GM18858 (cell line): ENCODE results near the gene TEAD3.
"Not testable (repeated sequence)": the region's sequence is repeated elsewhere in the genome, so short reads cannot be mapped to it uniquely, and the experiment has no call there.

Experiments
- ATAC-seq: cut with Tn5 transposase; IDR thresholded peaks from one replicate; pipeline ENCODE4 v1.9.1; 2021; ENCODE audit not compliant: unreplicated experiment

The TEAD3 gene

DNA sequence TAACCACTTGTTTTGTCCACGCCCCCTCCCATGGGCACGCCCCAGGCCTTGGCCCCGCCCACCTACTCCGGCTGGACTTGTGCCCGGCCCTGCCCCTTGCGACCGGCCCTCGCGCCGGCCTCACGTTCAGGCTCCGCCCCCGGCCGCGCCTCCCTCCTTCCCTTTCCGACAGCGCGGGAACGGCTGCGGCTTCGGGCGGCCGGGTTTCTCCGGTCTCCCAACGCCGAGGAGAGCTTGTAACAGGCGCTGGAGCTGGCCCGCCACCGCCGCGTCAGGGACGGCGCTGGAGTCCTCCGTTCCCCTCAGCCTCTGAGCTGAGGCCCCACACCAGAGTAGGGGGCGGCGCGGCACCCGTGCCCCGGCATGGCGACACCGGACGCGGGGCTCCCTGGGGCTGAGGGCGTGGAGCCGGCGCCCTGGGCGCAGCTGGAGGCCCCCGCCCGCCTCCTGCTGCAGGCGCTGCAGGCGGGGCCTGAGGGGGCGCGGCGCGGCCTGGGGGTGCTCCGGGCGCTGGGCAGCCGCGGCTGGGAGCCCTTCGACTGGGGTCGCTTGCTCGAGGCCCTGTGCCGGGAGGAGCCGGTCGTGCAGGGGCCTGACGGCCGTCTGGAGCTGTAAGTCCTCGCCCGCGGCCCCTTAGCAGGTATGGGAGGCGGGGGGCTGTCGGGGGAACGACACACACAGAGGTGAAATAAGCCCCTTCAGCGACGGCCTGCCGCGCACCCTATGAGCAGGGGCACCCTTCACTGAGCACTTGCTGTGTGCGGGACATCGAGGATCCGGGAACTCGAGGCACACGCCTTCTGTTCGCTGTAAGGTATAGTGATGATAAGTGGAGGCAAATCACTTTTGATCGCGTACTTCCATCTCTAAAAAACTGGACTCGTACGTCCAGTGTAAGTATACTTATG is 44.4 kb downstream of the TEAD3 start, which contains the start of gene FANCE:
TSS of gene FANCE (plus strand) at position 156 of the 908 bp plus-strand sequence. CDS start at position 364, 208 bp downstream.
- ATAC-seq, result peak; percentile 67

DNA sequence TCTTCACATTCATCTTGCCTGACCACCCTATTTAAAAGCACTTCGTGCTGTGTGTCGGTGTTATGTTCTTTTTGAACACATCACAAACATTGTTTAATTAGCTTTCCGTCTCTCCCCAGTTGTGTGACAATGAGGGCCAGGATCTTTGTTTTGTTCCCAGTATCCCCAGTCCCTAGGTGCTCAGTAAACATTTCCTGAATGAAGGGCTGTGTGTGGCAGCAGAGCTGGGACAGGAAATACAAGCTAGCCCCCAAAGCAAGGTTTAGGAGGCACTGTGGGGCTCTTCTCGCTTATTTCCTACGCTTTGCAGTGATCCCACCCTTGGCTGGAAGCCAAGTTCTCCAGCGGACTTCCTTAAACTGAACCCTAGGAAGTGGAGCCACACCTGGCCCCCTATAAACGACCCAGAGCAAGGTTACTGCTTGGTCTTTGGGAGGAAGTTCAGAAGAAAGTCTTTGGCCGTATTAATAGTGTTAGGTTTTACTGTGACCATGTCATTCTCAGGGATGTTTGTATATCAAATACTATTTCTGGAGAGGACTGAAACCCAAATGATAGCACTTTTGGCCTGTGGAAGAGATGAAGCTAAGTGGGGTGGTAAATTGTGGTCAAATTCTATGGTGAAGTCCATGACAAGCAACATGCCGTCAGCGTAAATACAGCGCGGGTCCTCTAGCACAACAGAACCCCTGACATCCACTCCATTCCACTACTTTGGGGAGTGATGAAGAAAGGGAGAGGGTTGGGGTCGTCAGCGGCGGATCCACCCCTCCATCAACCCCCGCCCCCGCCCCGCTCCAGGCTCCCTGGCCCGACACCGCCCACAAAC is 45.3 kb downstream of the TEAD3 start:
- no peak for ATAC-seq

DNA sequence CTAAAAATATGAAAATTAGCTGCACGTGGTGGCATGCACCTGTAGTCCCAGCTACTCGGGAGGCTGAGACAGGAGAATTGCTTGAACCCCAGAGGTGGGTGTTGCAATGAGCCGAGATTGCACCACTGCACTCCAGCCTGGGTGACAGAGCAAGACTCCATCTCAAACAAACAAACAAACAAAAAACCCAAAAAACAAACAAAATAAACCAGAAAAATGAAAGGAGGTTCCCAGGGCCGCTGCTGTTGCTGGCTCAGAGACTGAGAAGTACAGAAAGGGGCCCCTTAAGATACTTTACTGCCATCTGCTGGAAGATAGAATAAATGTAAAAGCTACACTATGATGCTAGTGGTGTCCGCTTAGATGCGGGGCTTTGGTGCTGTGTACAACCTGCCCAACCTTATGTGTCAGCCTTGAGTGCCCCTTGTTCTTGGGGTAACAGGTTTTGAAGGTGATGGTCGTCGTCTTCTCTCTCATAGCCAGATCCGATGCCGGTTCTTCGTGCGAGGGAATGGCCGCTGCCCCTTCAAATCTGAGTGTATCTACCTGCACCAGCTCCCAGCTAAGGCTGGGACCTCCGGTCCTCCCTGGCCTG is 47.5 kb downstream of the TEAD3 start:
- no peak for ATAC-seq

DNA sequence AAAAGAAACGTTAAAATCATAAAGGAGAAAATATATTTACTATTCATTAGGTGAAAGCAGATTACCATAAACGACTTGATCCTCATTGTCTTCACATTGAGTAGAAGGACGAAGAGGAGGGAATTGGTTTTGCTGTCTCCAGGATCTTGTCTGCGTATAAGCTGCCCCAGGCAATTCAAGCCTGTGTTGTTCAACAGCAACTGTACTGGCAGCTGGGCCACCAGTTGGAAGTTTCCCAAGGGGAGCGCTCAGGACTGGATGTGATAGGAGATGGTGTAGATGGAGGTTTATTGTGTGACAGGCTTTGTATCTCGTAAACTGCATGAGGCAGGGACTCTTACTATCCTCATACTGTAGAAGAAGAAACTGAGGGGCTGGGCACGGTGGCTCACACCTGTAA is 48.7 kb downstream of the TEAD3 start:
- ATAC-seq, result no peak

DNA sequence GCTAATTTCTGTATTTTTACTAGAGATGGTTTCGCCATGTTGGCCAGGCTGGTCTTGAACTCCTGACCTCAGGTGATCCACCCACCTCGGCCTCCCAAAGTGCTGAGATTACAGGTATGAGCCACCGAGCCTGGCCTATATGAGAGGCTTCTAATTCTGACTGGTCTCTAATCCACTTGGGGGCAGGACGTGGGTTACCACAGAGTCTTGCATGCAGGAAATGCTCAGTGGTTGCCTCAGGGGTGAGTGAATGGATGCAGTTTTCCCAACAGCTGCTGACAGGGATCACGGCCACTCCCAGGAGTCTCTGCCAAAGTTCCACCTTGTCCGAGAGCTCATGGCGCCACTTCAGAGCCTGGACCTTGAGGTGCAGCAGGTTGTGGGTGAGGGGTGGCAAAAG is 51.2 kb downstream of the TEAD3 start:
- ATAC-seq, result no peak

DNA sequence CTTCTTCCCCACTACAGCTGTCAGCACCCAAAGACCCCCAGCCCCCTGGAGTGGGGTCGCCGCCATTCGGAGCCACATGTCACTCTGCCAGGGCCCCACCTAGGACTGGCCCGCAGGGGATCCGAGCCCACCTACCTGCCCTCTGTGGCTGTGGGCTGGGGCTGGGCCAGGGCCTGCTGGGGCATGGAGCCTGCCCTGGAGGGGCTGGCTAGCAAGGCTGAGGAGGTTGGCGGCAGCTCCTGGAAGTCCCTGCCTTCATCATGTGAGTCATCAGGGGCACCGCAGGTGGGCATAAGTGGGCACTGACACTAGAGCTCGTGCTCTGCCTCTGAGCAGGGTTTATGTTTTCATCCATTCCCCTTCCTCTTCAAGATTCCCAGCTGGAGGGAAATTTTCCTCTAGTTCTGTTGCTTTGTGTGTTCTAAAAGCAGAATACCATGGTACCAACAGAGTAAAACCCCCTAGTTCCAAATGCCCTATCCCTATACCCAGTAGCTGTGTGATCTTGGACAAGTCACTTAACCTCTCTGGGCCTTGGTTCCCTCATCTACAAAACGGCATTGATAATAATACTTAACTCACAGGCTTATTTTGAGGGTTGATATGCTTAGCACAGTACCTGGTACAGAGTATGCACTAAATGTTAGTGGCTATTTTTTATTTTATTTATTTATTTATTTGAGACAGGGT is 53.4 kb downstream of the TEAD3 start:
- no peak for ATAC-seq

DNA sequence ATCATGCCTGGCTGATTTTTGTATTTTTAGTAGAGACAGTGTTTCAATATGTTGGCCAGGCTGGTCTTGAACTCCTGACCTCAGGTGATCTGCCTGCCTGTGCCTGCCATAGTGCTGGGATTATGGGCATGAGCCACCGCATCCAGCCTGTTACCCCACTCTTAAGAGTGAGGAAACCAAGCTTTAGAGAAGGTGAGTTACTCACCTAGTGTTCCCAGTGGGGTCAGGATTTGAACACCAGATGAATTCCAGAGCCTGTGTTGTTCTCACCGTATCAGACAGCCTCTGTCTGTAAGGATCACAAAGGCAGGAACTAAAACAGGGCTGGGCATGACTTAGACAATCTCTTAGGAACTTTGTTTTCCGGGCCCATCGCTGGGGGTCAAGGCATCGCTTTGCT is 54.2 kb downstream of the TEAD3 start:
- no peak for ATAC-seq

DNA sequence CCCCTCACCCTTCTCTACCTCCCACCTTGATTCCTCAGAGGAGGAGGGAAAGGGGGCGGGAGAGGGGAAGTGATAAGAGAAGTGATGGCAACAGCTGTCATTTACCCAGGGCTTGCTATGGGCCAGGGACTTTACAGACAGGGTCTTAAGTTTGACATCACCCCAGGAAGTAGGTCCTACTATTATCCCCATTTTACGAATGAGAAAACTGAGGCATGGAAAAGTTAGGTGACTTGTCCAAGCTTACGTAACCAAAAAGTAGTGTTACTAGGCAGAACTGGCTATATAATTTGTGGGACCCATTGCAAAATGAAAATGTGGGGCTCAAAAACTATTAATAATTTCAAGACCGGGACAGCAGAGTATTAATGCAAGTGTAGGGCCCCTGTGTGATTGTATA is 55.2 kb downstream of the TEAD3 start:
- ATAC-seq, result no peak

DNA sequence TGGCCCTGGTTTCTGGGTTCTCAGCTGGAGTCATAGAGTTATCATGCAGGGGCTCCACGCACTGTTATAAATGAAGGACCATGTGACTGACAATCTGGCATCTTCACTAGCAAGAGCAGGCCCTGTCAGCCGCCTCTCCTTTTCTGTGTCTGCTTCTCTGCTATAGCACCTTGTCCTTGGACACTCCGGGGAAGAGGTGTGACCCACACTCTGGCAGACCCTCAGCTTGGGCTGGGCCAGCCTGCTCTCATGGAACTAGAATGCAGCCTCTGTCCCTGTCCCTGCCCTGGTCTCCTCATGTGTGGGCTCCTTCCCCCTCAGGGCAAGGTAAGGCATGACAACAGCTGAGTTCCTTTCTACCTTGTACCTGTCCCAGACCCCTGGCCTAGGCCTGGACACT is 55.7 kb downstream of the TEAD3 start:
- ATAC-seq, result no peak

DNA sequence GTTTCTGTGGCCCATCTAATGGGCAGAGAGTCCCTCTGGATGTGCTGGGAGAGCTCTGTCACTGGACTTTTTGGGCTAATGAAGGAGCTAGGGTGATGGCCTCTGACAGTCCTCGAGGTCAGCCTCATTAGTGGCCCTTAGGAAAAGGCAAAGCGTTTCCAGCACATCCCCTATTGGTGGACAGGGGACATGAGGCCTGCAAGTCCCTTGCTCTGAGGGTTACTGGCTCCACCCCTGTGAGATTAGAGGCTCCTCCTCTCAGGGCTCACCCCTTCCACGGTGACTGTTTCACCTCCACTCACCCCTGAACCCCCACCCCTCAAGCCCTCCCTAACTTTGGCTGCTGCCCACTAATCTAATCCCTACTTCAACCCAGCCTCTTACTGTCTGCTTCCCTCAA is 57.6 kb downstream of the TEAD3 start:
- no peak for ATAC-seq

DNA sequence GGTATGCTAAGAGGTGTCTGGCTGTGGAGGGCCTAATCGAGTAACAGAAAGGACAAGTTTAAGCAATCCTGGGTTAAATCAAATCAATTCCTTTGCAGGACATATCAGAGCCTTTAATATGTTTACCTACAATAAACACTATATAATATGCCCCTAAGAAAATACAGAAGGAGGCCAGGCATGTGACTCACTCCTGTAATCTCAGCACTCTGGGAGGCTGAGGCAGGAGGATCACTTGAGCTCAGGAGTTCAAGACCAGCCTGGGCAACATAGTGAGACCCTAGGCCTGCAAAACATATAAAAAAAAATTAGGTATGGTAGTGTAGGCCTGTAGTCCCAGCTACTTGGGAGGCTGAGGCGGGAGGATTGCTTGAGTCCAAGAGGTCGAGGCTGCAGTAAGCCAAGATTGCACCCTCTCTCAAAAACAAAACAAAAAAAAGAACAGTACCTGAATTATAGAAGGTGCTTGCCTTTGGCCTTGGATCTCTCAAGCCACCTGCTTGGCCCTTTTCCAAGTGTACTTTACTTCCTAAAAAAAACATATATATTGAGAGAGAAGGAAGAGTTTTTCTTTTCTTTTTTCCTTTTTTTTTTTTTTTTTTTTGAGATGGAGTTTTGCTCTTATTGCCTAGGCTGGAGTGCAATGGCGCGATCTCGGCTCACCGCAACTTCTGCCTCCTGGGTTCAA is 58.4 kb downstream of the TEAD3 start:
- ATAC-seq, result not testable (repeated sequence)

DNA sequence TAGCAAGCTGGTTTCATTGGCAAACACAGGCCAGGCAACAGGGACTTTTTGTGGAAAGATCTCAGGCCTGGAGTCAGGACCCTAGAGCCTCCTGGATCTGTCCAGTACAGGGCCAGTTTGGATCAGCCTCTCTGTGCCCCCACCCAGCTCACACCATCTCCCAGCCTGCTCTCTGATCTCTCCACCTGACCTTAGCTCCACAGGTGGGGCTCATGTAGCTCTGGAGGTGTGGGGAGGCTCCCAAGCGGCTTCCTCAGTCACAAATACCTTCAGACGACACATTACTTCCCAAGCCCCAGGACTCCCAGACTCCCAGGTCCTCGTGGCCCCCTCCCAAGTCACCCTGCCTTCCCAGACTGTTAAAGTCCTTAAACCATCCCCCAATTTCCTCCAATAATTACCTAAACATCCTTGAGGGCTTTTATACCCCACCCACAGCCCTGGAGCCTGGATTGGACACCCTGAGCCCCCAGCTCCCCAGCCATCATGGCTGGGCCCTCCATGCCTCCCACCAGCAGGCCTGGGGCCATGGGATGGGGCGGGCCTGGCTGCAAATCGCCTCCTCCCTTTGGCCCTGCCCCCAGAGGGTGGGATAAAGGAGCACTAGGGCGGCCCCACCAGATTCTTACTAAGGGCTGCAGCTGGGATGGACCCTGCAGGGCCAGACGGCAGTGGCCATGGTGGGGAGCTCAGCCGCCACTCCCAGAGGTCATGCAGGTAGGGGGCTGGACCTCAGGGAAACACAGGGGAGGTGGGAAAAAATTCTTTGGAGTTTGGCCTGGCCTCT is 60.6 kb downstream of the TEAD3 start:
- no peak for ATAC-seq

DNA sequence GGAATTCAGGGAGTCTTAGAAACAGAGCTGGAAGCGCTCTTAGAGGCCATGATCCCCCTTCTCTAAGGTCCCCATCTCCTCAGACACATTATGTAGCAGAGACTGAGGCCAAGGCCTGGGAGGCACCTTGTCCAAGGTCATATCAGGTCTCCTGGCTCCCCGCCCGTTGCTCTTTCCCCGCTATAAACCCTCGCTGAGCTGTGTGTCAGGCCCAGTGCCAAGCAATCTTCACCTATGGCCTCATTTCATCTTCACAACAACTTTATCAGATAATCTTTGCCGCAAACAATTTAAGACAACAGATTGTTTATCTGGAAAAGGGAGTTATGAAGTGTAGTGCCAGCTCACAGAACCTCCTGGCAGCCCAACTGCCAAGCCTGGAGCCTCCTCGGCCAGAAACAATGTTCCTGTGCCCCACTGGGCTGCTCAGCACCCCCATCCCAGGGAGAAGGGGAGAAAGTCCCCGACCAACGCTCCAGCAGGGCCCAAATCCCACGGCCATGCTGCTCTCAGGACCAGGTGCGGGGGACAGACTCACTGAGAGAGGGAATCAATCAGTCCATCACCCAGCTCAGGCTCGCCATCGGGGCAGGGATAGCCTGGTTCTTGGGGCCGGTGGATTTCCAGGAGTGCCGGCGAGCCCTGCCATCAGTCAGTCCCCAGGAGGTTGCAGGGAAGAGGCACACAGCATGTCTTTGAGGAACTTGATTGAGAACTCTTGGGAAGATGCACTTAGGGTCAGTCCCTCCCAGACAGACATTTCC is 61.6 kb downstream of the TEAD3 start:
- ATAC-seq, result no peak

DNA sequence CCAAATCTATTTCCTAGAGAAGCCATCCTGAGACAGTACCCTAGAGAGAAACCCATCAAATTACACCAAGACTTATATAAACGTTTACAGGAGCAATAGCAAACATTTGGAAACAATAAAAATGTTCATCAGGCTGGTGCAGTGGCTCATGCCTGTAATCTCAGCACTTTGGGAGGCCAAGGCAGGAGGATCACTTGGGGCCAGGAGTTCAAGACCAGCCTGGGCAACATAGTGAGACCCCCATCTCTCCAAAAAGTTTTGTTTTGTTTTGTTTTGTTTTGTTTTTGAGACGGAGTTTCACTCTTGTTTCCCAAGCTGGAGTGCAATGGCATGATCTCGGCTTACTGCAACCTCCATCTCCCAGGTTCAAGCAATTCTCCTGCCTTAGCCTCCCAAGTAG is 64.2 kb downstream of the TEAD3 start:
- not testable (repeated sequence) for ATAC-seq

DNA sequence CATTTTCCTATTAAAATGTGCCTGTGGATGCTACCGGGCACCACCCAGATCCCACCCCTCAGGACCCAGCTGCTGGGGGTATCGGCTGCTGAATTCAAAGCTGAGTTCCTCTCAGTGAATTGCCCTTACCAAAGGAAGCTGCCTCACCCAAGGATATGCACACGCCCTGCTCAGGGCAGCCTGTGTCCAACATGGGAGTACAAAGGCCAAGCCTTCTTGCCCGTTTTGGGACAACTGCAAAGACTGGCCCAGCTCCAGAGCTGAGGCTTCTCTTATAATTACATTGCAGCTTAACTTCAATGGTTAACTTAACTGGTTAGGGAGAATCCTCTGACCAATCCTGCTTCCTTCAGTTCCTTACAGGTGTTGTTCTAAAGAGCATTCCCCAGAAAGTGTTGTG is 64.6 kb downstream of the TEAD3 start:
- ATAC-seq, result no peak

DNA sequence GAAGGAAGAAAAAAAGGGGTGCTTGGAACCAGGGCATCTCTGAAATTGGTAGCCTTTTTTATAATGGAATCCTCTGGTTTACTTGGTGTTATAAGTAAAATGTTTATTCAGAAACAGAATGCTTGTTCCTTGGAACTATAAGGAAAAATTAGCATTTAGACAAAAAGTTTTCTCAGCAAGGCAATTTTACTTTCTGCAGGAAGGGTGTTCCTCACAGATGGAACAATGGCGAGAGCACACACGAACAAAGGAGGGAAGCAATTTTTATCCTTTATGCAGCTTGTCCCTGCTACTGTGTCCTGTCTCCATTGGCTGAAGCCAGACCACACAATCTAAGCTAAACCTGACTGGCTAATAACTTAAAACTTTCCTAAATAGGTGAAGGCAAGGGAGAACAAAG is 67.4 kb downstream of the TEAD3 start:
- ATAC-seq, result no peak

DNA sequence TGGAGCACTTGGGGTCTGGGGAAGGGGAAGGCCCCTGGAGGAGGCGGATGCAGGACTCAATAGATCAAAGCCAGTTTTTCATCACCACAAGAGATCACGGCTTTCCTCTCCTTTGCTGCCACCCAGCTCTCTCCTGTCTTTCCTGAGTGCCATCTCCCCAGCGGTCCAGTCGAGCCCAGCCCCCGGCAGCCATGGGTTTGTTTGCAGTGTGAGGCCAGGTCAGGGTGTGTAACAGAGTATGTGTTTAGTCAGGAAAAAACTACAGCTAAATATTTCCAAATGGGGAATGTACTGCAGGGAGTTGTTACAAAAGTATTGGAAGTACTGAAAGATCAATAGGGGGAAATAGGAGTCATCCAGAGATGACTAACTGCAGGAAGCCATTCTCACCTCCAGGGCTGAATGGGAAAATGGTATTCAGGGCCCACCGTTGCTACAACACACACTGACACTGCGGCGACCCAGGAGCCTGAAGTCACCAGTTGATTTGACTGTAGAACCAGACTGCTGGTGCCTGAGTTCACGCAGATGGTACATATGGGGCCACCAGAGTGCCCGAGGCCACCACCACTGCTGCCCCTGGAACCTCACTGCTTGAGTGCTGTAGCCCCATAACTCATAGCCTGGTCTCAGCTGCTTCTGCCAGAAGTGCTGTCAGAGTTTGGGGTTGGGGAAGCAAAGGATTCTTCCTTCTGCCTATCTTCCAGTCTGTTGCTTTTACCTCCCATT is 68.3 kb downstream of the TEAD3 start:
- no peak for ATAC-seq

DNA sequence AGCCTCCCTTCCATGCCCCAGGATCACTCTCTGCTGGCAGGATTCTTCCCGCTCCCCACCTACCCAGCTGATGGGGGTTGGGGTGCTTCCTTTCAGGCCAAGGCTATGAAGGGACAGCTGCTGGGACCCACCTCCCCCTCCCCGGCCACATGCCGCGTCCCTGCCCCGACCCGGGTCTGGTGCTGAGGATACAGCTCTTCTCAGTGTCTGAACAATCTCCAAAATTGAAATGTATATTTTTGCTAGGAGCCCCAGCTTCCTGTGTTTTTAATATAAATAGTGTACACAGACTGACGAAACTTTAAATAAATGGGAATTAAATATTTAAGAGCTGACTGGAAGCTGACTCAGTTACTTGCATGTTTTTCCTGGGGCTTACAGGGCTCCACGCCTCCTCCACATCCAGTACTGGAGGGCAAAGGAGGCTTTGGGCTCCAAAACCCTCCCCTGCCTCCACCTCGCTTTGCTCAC is 69.0 kb downstream of the TEAD3 start:
- no peak for ATAC-seq
